Sciatic nerve (tissue), 2 donors: ENCODE measurements around the gene ZNF35. TPM values are rescaled to one million over a fixed set of nuclear protein-coding genes. Genes with fewer than 3 reads are reported as not detected.
"Not testable (repeated sequence)": the region's sequence is repeated elsewhere in the genome, so short reads cannot be mapped to it uniquely, and the experiment has no call there.

Source experiments
- ATAC-seq: fragments of 200-7000 bp; cut with Tn5 transposase; one replicate; pipeline ENCODE4 v1.9.1; 2020; ENCODE audit warnings: mild to moderate bottlenecking, moderate library complexity
- DNase-seq: peaks from one replicate; pipeline ENCODE4 v3.0.0-alpha.2; 2020; ENCODE audit warnings: low spot score
- intact Hi-C: fragments of 100-400 bp; cut with DNase I; formaldehyde crosslinking; loops from one replicate; pipeline ENCODE4 v1.14.2; 2022
- total RNA-seq: library from RNA; stranded (reverse); fragmentation: NEBNext Ultra II Directional; extraction: Animal tissue kit (Norgen Biotek cat#: 25700); gene quantifications from one replicate; pipeline ENCODE4 v1.2.1, GENCODE V29; 2021
- donor health status: DM: no; HTN: no; CAD: no.
- donor health status: DM: no; HTN: no; CAD: no.

ZNF35 gene
- total RNA-seq, result 10.6 TPM

GRCh38 chr3:44648564-44649229 lies at the start of gene ZNF35:
Gene ZNF35 (plus strand): TSS chr3:44648732. CDS start chr3:44651068, 2,336 bp downstream.
- DNase-seq (peak; percentile 77), ATAC-seq (peak; percentile 97)
- intact Hi-C loops, result no loop called here

- DNase-seq (no peak), ATAC-seq (no peak)
- intact Hi-C loops, result no loop called here
Measured at GRCh38 chr3:44601749-44602148, 46.8 kb upstream of the ZNF35 start.

- intact Hi-C loops, result no loop called here
Measured at GRCh38 chr3:44612678-44613077, 35.9 kb upstream of the ZNF35 start.

GRCh38 chr3:44624749-44625480 lies 23.6 kb upstream of the ZNF35 start, which contains the start of gene ZNF197:
Gene ZNF197 (plus strand): TSS chr3:44625036. CDS start chr3:44629155, 4,119 bp downstream.
- ATAC-seq, result peak; percentile 99
- peak; percentile 87 for DNase-seq
- intact Hi-C loops, result no loop called here

More at GRCh38 chr3:44612678-44613077, 35.9 kb upstream of the ZNF35 start:
- ATAC-seq (no peak), DNase-seq (no peak)

GRCh38 chr3:44628716-44629115 lies 19.8 kb upstream of the ZNF35 start:
- DNase-seq (no peak), ATAC-seq (no peak)
- intact Hi-C loops, result no loop called here

GRCh38 chr3:44632193-44632592 lies 16.3 kb upstream of the ZNF35 start:
- ATAC-seq (no peak), DNase-seq (no peak)
- intact Hi-C loops, result no loop called here

- DNase-seq (no peak), ATAC-seq (no peak)
- intact Hi-C loops, result no loop called here
Measured at GRCh38 chr3:44642337-44642736, 6.2 kb upstream of the ZNF35 start.

- ATAC-seq (no peak), DNase-seq (no peak)
- intact Hi-C loops, result no loop called here
Measured at GRCh38 chr3:44643024-44643423, 5.5 kb upstream of the ZNF35 start.

- no peak for DNase-seq
- intact Hi-C loops, result no loop called here
Measured at GRCh38 chr3:44647771-44648170, 761 bp upstream of the ZNF35 start.

GRCh38 chr3:44649709-44650108 lies 1.2 kb downstream of the ZNF35 start:
- DNase-seq (no peak), ATAC-seq (no peak)
- intact Hi-C loops, result no loop called here

More at GRCh38 chr3:44647771-44648170, 761 bp upstream of the ZNF35 start:
- no peak for ATAC-seq

- DNase-seq (no peak), ATAC-seq (no peak)
- intact Hi-C loops, result no loop called here
Measured at GRCh38 chr3:44654039-44654438, 5.5 kb downstream of the ZNF35 start.

GRCh38 chr3:44659015-44659414 lies 10.5 kb downstream of the ZNF35 start:
- DNase-seq (no peak), ATAC-seq (no peak)
- intact Hi-C loops, result no loop called here

- ATAC-seq, result no peak
- no peak for DNase-seq
- intact Hi-C loops, result no loop called here
Measured at GRCh38 chr3:44659434-44659833, 10.9 kb downstream of the ZNF35 start.

- ATAC-seq (no peak), DNase-seq (no peak)
- intact Hi-C loops, result no loop called here
Measured at GRCh38 chr3:44661189-44661588, 12.7 kb downstream of the ZNF35 start.

GRCh38 chr3:44665173-44665572 lies 16.6 kb downstream of the ZNF35 start:
- intact Hi-C loops, result no loop called here
- DNase-seq, result no peak
- ATAC-seq, result no peak

GRCh38 chr3:44666346-44666745 lies 17.8 kb downstream of the ZNF35 start:
- no peak for ATAC-seq
- no peak for DNase-seq
- intact Hi-C loops, result no loop called here

GRCh38 chr3:44669760-44670159 lies 21.2 kb downstream of the ZNF35 start:
- ATAC-seq (no peak), DNase-seq (no peak)
- intact Hi-C loops, result no loop called here

- ATAC-seq, DNase-seq, intact Hi-C loops: not testable (repeated sequence)
Measured at GRCh38 chr3:44673466-44673865, 24.9 kb downstream of the ZNF35 start.

- intact Hi-C loops, result no loop called here
- DNase-seq, result no peak
- no peak for ATAC-seq
Measured at GRCh38 chr3:44674211-44674610, 25.7 kb downstream of the ZNF35 start.

- ATAC-seq (no peak), DNase-seq (no peak)
- intact Hi-C loops, result no loop called here
Measured at GRCh38 chr3:44678480-44679116, 30.1 kb downstream of the ZNF35 start.
